Psoas muscle (tissue), 8 donors: ENCODE data around the gene CERS1. TPM values are rescaled to one million over a fixed set of nuclear protein-coding genes. Genes with fewer than 3 reads are reported as not detected.

Experiments
- ATAC-seq, 4 donors: fragments of 200-7000 bp; cut with Tn5 transposase; one replicate each; pipeline ENCODE4 v1.9.1; 2020; ENCODE audit warnings: moderate library complexity in 3 of 4, mild to moderate bottlenecking in 2 of 4
- DNase-seq, 2 donors: peaks; one replicate each; pipeline ENCODE4 v3.0.0-alpha.2; 2020
- H3K27ac ChIP-seq: fragments of 200-600 bp; one replicate; pipeline ENCODE4 v1.8.0; 2022
- H3K27me3 ChIP-seq, 3 donors: fragments of 200-600 bp in 1 of 3; one replicate each; pipeline versions ENCODE4 v1.6.1 to v1.8.0; 2013 to 2022; ENCODE audit warnings: low read length in 2 of 3, mild to moderate bottlenecking in 2 of 3, moderate library complexity in 1 of 3; ENCODE audit not compliant: insufficient read depth in 3 of 3
- H3K36me3 ChIP-seq, 2 donors: fragments of 200-600 bp in 1 of 2; one replicate each; pipeline versions ENCODE4 v1.6.1 to v1.8.0; 2013 to 2022; ENCODE audit warnings: low read depth in 1 of 2, mild to moderate bottlenecking in 1 of 2, moderate library complexity in 1 of 2; ENCODE audit not compliant: insufficient read depth in 1 of 2
- H3K4me1 ChIP-seq: fragments of 200-600 bp; one replicate; pipeline ENCODE4 v1.8.0; 2022
- H3K4me3 ChIP-seq: fragments of 200-600 bp; one replicate; pipeline ENCODE4 v1.8.0; 2022; ENCODE audit warnings: mild to moderate bottlenecking
- H3K9me3 ChIP-seq: fragments of 200-600 bp; one replicate; pipeline ENCODE4 v1.8.0; 2022
- CTCF ChIP-seq: fragments of 200-600 bp; IDR thresholded peaks from one replicate; pipeline ENCODE4 v1.8.0; 2022; ENCODE audit warnings: antibody characterized with exemption
- WGBS, 3 donors: extraction: QIAGEN DNeasy Blood & Tissue Kit; methylation state at CpG; one replicate each; pipeline versions ENCODE4 v1.1.6 to v1.1.7; 2013; 5-methylcytosine and 5-hydroxymethylcytosine counted together
- intact Hi-C, 2 donors: fragments of 100-400 bp; cut with DNase I; formaldehyde crosslinking; loops; one replicate each; pipeline versions ENCODE4 v1.11.0 to v1.14.2; 2022
- polyA plus RNA-seq, 3 donors: library from polyadenylated mRNA; stranded (reverse); fragments of 200-250 nt; gene quantifications; one replicate each; pipeline ENCODE4 v1.2.3, GENCODE V29; 2013
- total RNA-seq, 4 donors: library from RNA; stranded (reverse); fragmentation: NEBNext Ultra II Directional in 2 of 4; extraction: Animal tissue kit (Norgen Biotek cat#: 25700) in 2 of 4; gene quantifications; one replicate each; pipeline versions ENCODE4 v1.2.1 to v1.2.4, GENCODE V29; 2021 to 2023
- donor health status: healthy with polysubstance abuse.
- donor health status: DM: no; HTN: no; CAD: no; lungs with moderate emphysema.
- donor health status: Bipolar disorder and iron deficiency.
- donor health status: healthy.
- donor health status: DM: yes; HTN: yes; CAD: no.
- donor health status: DM: no; HTN: no; CAD: no.
- donor health status: DM: no; HTN: no; CAD: no.
- donor health status: DM: yes; HTN: yes; CAD: no.

Gene CERS1
- total and polyA plus RNA-seq, 7 donors, result 2.1 to 6.4 (median 4.5) TPM

GRCh38 chr19:18860725-18861124, 35.2 kb downstream of the CERS1 start:
- 84 to 88% (median 87%) methylated on average over 17 of the region's 17 CpGs for WGBS, 3 donors
- peak in 1 of 2 donors; percentile 9 for DNase-seq
- no peaks in the 10 kb centered on the region for H3K27me3 ChIP-seq
- intact Hi-C loops, result no loop called here
- no peak for TF ChIP-seq CTCF
- H3K4me1 ChIP-seq, result peaks cover 15% of the 10 kb centered on the region
- peaks cover 4 to 100% of the 10 kb centered on the region in 2 donors for H3K36me3 ChIP-seq
- ATAC-seq, result no peak
- H3K9me3 ChIP-seq, result no peaks in the 10 kb centered on the region
- H3K4me3 ChIP-seq, result no peak overlapping the region
- H3K27ac ChIP-seq, result no peak overlapping the region

GRCh38 chr19:18860302-18860700, 35.7 kb downstream of the CERS1 start:
- ATAC-seq (no peak), DNase-seq (no peak)
- intact Hi-C loops, result no loop called here
- TF ChIP-seq CTCF, result no peak
- Histone ChIP-seq H3K27ac (peak overlapping the region; percentile 10), H3K9me3 (no peaks in the 10 kb centered on the region), H3K36me3 (peaks cover 0 to 100% of the 10 kb centered on the region in 2 donors), H3K27me3 (no peaks in the 10 kb centered on the region), H3K4me1 (peaks cover 15% of the 10 kb centered on the region), H3K4me3 (no peak overlapping the region)
- 67 to 72% (median 72%) methylated on average over 11 of the region's 11 CpGs for WGBS, 3 donors

GRCh38 chr19:18859676-18860301, 36.2 kb downstream of the CERS1 start:
- H3K4me3 ChIP-seq, result no peak overlapping the region
- WGBS, 3 donors, result 56 to 65% (median 57%) methylated on average over 12 of the region's 12 CpGs
- intact Hi-C loops, result no loop called here

GRCh38 chr19:18858906-18859646, 36.9 kb downstream of the CERS1 start:
- no peak for ATAC-seq
- intact Hi-C loops, result no loop called here
- peaks cover 0 to 100% of the 10 kb centered on the region in 2 donors for H3K36me3 ChIP-seq
- peaks cover 15% of the 10 kb centered on the region for H3K4me1 ChIP-seq
- WGBS, 3 donors, result 73 to 86% (median 75%) methylated on average over 21 of the region's 21 CpGs
- H3K9me3 ChIP-seq, result no peaks in the 10 kb centered on the region
- no peaks in the 10 kb centered on the region for H3K27me3 ChIP-seq
- TF ChIP-seq CTCF, result no peak
- H3K4me3 ChIP-seq, result no peak overlapping the region
- H3K27ac ChIP-seq, result peak overlapping the region; percentile 10
- DNase-seq, result peak in 1 of 2 donors; percentile 8

More at GRCh38 chr19:18859676-18860301, 36.2 kb downstream of the CERS1 start:
- Histone ChIP-seq H3K27ac (peak overlapping the region; percentile 10), H3K36me3 (peaks cover 0 to 100% of the 10 kb centered on the region in 2 donors), H3K4me1 (peaks cover 15% of the 10 kb centered on the region), H3K27me3 (no peaks in the 10 kb centered on the region), H3K9me3 (no peaks in the 10 kb centered on the region)
- no peak for TF ChIP-seq CTCF
- peak; percentile 39 to 65 (median 50) for ATAC-seq
- DNase-seq, result peak in 1 of 2 donors; percentile 30
